ENCODE data around the gene GGN.

GRCh38 chr19:38355728-38356725 lies 31.8 kb downstream of the GGN start:
- TF ChIP-seq CTCF (IDR thresholded peaks at IDR 0.05) (no peak), POLR2A (IDR thresholded peaks at IDR 0.05) (no peak)
